BLaER1 treated with 17β-estradiol and CSF1 and Interleukin-3, amounts not matched to agents 10 nM and 100 nM (cell line): Measurements from ENCODE around the gene LY86.

Experiments
- H3K27ac ChIP-seq, 11 experiments: shearing (Covaris generic); formaldehyde crosslinking; 2 replicates each; pipeline ENCODE4 v1.8.1; 2022
- H3K27me3 ChIP-seq, 11 experiments: shearing (Covaris generic); formaldehyde crosslinking; 2 replicates each; pipeline ENCODE4 v1.8.1; 2022
- H3K36me3 ChIP-seq, 11 experiments: shearing (Covaris generic); formaldehyde crosslinking; 2 replicates each; pipeline ENCODE4 v1.8.1; 2022
- H3K4me1 ChIP-seq, 10 experiments: shearing (Covaris generic); formaldehyde crosslinking; 2 replicates each; pipeline ENCODE4 v1.8.1; 2022
- H3K4me2 ChIP-seq, 11 experiments: shearing (Covaris generic); formaldehyde crosslinking; 2 replicates each; pipeline ENCODE4 v1.8.1; 2022
- H3K4me3 ChIP-seq, 10 experiments: shearing (Covaris generic); formaldehyde crosslinking; 2 replicates each; pipeline ENCODE4 v1.8.1; 2022
- H3K9ac ChIP-seq, 11 experiments: shearing (Covaris generic); formaldehyde crosslinking; 2 replicates each; pipeline ENCODE4 v1.8.1; 2022
- H3K9me3 ChIP-seq, 11 experiments: shearing (Covaris generic); formaldehyde crosslinking; replicated peaks in 1 of 11; 2 replicates each; pipeline ENCODE4 v1.8.1; 2022
- H4K20me1 ChIP-seq, 11 experiments: shearing (Covaris generic); formaldehyde crosslinking; 2 replicates each; pipeline ENCODE4 v1.8.1; 2022
- Cebpa-rat ChIP-seq, 11 experiments: shearing (Covaris generic); IDR thresholded peaks; 2 replicates each; pipeline ENCODE4 v1.8.1; 2022

The LY86 gene

GRCh38 chr6:6657085-6657819 is 68.7 kb downstream of the LY86 start:
- Histone ChIP-seq H3K36me3 (peaks cover 0 to 16% (median 0%) of the 10 kb centered on the region in 11 experiments; a peak in 8 of 22 replicates), H3K4me2 (peak overlapping the region in 4 of 11 experiments; percentile 76 to 86 (median 82); a peak in 6 of 22 replicates), H4K20me1 (no peaks in the 10 kb centered on the region), H3K9ac (no peak overlapping the region), H3K9me3 (peaks cover 0 to 16% (median 11%) of the 10 kb centered on the region in 11 experiments; a peak in 12 of 22 replicates), H3K27me3 (no peaks in the 10 kb centered on the region), H3K4me3 (no peak overlapping the region), H3K4me1 (peaks cover 55 to 100% (median 76%) of the 10 kb centered on the region in 10 experiments), H3K27ac (peak overlapping the region in 8 of 11 experiments; percentile 30 to 86 (median 70); a peak in 10 of 22 replicates)
- TF ChIP-seq Cebpa-rat (IDR thresholded peaks at IDR 0.05): no peak

- Histone ChIP-seq H3K4me2 (peak overlapping the region in 10 of 11 experiments; percentile 58 to 86 (median 70); a peak in 10 of 22 replicates), H3K36me3 (peaks cover 0 to 12% (median 0%) of the 10 kb centered on the region in 11 experiments; a peak in 4 of 22 replicates), H3K4me1 (peaks cover 55 to 100% (median 80%) of the 10 kb centered on the region in 10 experiments), H3K9ac (peak overlapping the region in 1 of 11 experiments; percentile 69; a peak in 1 of 22 replicates), H3K9me3 (peaks cover 0 to 16% (median 11%) of the 10 kb centered on the region in 11 experiments; a peak in 12 of 22 replicates), H3K27me3 (no peaks in the 10 kb centered on the region), H3K27ac (peak overlapping the region in 10 of 11 experiments; percentile 30 to 86 (median 67); a peak in 13 of 22 replicates), H3K4me3 (no peak overlapping the region), H4K20me1 (no peaks in the 10 kb centered on the region)
- no peak for TF ChIP-seq Cebpa-rat (IDR thresholded peaks at IDR 0.05)
Measured at GRCh38 chr6:6657820-6658217, 69.3 kb downstream of the LY86 start.

GRCh38 chr6:6659600-6660327 is 71.2 kb downstream of the LY86 start:
- Histone ChIP-seq H3K4me2 (peak overlapping the region; percentile 50 to 88 (median 69)), H3K9ac (peak overlapping the region in 6 of 11 experiments; percentile 41 to 75 (median 50); a peak in 11 of 22 replicates), H3K9me3 (peaks cover 0 to 16% (median 11%) of the 10 kb centered on the region in 11 experiments; a peak in 12 of 22 replicates), H3K4me1 (peaks cover 45 to 88% (median 68%) of the 10 kb centered on the region in 10 experiments), H3K36me3 (no peaks in the 10 kb centered on the region), H4K20me1 (no peaks in the 10 kb centered on the region), H3K27me3 (no peaks in the 10 kb centered on the region), H3K27ac (peak overlapping the region; percentile 28 to 86 (median 69); a peak in 18 of 22 replicates), H3K4me3 (no peak overlapping the region)
- no peak for TF ChIP-seq Cebpa-rat (IDR thresholded peaks at IDR 0.05)

GRCh38 chr6:6660339-6661045 is 72.0 kb downstream of the LY86 start:
- TF ChIP-seq Cebpa-rat (IDR thresholded peaks at IDR 0.05): no peak
- H3K4me3 ChIP-seq: no peak overlapping the region
- H3K27ac ChIP-seq: peak overlapping the region in 9 of 11 experiments; percentile 49 to 86 (median 71); a peak in 16 of 22 replicates
- H3K9ac ChIP-seq: peak overlapping the region in 5 of 11 experiments; percentile 39 to 75 (median 44); a peak in 7 of 22 replicates
- peaks cover 0 to 16% (median 11%) of the 10 kb centered on the region in 11 experiments; a peak in 12 of 22 replicates for H3K9me3 ChIP-seq
- peaks cover 38 to 86% (median 60%) of the 10 kb centered on the region in 10 experiments for H3K4me1 ChIP-seq
- no peaks in the 10 kb centered on the region for H4K20me1 ChIP-seq
- H3K36me3 ChIP-seq: no peaks in the 10 kb centered on the region
- H3K27me3 ChIP-seq: no peaks in the 10 kb centered on the region
- H3K4me2 ChIP-seq: peak overlapping the region; percentile 50 to 88 (median 69); a peak in 18 of 22 replicates

- Histone ChIP-seq H3K9me3 (peaks cover 0 to 16% (median 11%) of the 10 kb centered on the region in 11 experiments; a peak in 12 of 22 replicates), H3K27ac (peak overlapping the region in 5 of 11 experiments; percentile 65 to 86 (median 73); a peak in 7 of 22 replicates), H3K4me2 (peak overlapping the region in 7 of 11 experiments; percentile 3 to 88 (median 78); a peak in 11 of 22 replicates), H3K9ac (peak overlapping the region in 1 of 11 experiments; percentile 75; a peak in 2 of 22 replicates), H4K20me1 (no peaks in the 10 kb centered on the region), H3K36me3 (no peaks in the 10 kb centered on the region), H3K4me1 (peaks cover 31 to 82% (median 53%) of the 10 kb centered on the region in 10 experiments), H3K4me3 (no peak overlapping the region), H3K27me3 (no peaks in the 10 kb centered on the region)
- TF ChIP-seq Cebpa-rat (IDR thresholded peaks at IDR 0.05): no peak
Measured at GRCh38 chr6:6661191-6661590, 72.7 kb downstream of the LY86 start.

GRCh38 chr6:6661684-6662083 is 73.2 kb downstream of the LY86 start:
- peaks cover 0 to 16% (median 11%) of the 10 kb centered on the region in 11 experiments; a peak in 12 of 22 replicates for H3K9me3 ChIP-seq
- H3K4me3 ChIP-seq: no peak overlapping the region
- H3K4me2 ChIP-seq: peak overlapping the region; percentile 3 to 88 (median 30); a peak in 15 of 22 replicates
- TF ChIP-seq Cebpa-rat (IDR thresholded peaks at IDR 0.05): peak in 3 of 11 experiments; percentile 10 to 62 (median 51); a peak in 3 of 22 replicates
- 0 out of 22 replicates have a peak overlapping the region, but pooled peaks of 1 of the 11 experiments have one; percentile 28 for H3K9ac ChIP-seq
- H3K27ac ChIP-seq: peak overlapping the region in 7 of 11 experiments; percentile 10 to 81 (median 65); a peak in 9 of 22 replicates
- no peaks in the 10 kb centered on the region for H4K20me1 ChIP-seq
- H3K27me3 ChIP-seq: no peaks in the 10 kb centered on the region
- H3K4me1 ChIP-seq: peaks cover 28 to 77% (median 49%) of the 10 kb centered on the region in 10 experiments
- H3K36me3 ChIP-seq: no peaks in the 10 kb centered on the region

GRCh38 chr6:6663421-6664135 is 75.1 kb downstream of the LY86 start:
- Histone ChIP-seq H3K27me3 (no peaks in the 10 kb centered on the region), H4K20me1 (no peaks in the 10 kb centered on the region), H3K4me2 (peak overlapping the region in 3 of 11 experiments; percentile 78 to 88 (median 86); a peak in 4 of 22 replicates), H3K9me3 (peaks cover 0 to 15% (median 6%) of the 10 kb centered on the region in 11 experiments; a peak in 8 of 22 replicates), H3K27ac (no peak overlapping the region), H3K9ac (no peak overlapping the region), H3K36me3 (no peaks in the 10 kb centered on the region), H3K4me3 (no peak overlapping the region), H3K4me1 (peaks cover 21 to 59% (median 39%) of the 10 kb centered on the region in 10 experiments)
- TF ChIP-seq Cebpa-rat (IDR thresholded peaks at IDR 0.05): no peak
